Stimulated activated CD8-positive, alpha-beta memory T cell treated with anti-CD3 and anti-CD28 coated beads, Interleukin-15, amount 100 ng/mL, for 4 hours (primary cell): ENCODE data around the gene KCTD14.
"Not testable (repeated sequence)": the region's sequence is repeated elsewhere in the genome, so short reads cannot be mapped to it uniquely, and the experiment has no call there.

ENCODE experiments used
- DNase-seq, 2 donors: peaks; one replicate each; pipeline ENCODE4 v3.0.0-alpha.2; 2020; ENCODE audit warnings: low read depth in 2 of 2

The KCTD14 gene

GRCh38 chr11:78046486-78046854 is 23.4 kb upstream of the KCTD14 start:
- no peak for DNase-seq

- DNase-seq, result peak; percentile 32 to 45
Observed at GRCh38 chr11:78045851-78046485, 22.9 kb upstream of the KCTD14 start.

- no peak for DNase-seq
Observed at GRCh38 chr11:78044706-78045105, 21.6 kb upstream of the KCTD14 start.

- no peak for DNase-seq
Observed at GRCh38 chr11:78041843-78042440, 18.9 kb upstream of the KCTD14 start.

GRCh38 chr11:78041380-78041719 is 18.3 kb upstream of the KCTD14 start:
- DNase-seq, result not testable (repeated sequence)

GRCh38 chr11:78040691-78041379 is 17.8 kb upstream of the KCTD14 start:
- no peak for DNase-seq

GRCh38 chr11:78039919-78040671 is 17.0 kb upstream of the KCTD14 start:
- peak in 1 of 2 donors; percentile 5 for DNase-seq

GRCh38 chr11:78039391-78039918 is 16.4 kb upstream of the KCTD14 start:
- no peak for DNase-seq

GRCh38 chr11:78038697-78039313 is 15.7 kb upstream of the KCTD14 start:
- DNase-seq, result no peak

- DNase-seq, result no peak
Observed at GRCh38 chr11:78037825-78038620, 14.9 kb upstream of the KCTD14 start.

GRCh38 chr11:78037056-78037455 is 14.0 kb upstream of the KCTD14 start:
- no peak for DNase-seq

- DNase-seq, result no peak
Observed at GRCh38 chr11:78036313-78036712, 13.2 kb upstream of the KCTD14 start.

- DNase-seq, result no peak
Observed at GRCh38 chr11:78034623-78035022, 11.5 kb upstream of the KCTD14 start.

GRCh38 chr11:78033040-78033439 is 10.0 kb upstream of the KCTD14 start:
- no peak for DNase-seq

- no peak for DNase-seq
Observed at GRCh38 chr11:78032090-78032489, 9.0 kb upstream of the KCTD14 start.

- no peak for DNase-seq
Observed at GRCh38 chr11:78031629-78032028, 8.6 kb upstream of the KCTD14 start.

- no peak for DNase-seq
Observed at GRCh38 chr11:78030429-78031325, 7.6 kb upstream of the KCTD14 start.

GRCh38 chr11:78028423-78028822 is 5.3 kb upstream of the KCTD14 start:
- DNase-seq, result not testable (repeated sequence)

- no peak for DNase-seq
Observed at GRCh38 chr11:78027759-78028158, 4.7 kb upstream of the KCTD14 start.

- no peak for DNase-seq
Observed at GRCh38 chr11:78025378-78025777, 2.3 kb upstream of the KCTD14 start.
